Renal pelvis (tissue), 4 donors: Measurements from ENCODE around the gene EDC3. TPM values are rescaled to one million over a fixed set of nuclear protein-coding genes. Genes with fewer than 3 reads are reported as not detected.
"Not testable (repeated sequence)": the region's sequence is repeated elsewhere in the genome, so short reads cannot be mapped to it uniquely, and the experiment has no call there.

Experiments used
- DNase-seq: peaks from one replicate; pipeline ENCODE4 v3.0.0-alpha.2; 2013
- polyA plus RNA-seq, 3 donors: library from polyadenylated mRNA; unstranded; fragments of 120-200 nt; gene quantifications; one replicate each; pipeline ENCODE4 v1.2.1, GENCODE V29; 2013; ENCODE audit not compliant: insufficient read length in 3 of 3

EDC3 gene
- polyA plus RNA-seq, 3 donors = 39.0 to 45.6 (median 39.2) TPM

GRCh38 chr15:74655424-74655823, 40.4 kb downstream of the EDC3 start:
- DNase-seq = no peak

GRCh38 chr15:74653426-74654102, 42.3 kb downstream of the EDC3 start:
- no peak for DNase-seq

GRCh38 chr15:74651242-74651741, 44.5 kb downstream of the EDC3 start:
- no peak for DNase-seq

- DNase-seq = no peak
Observed at GRCh38 chr15:74648051-74648842, 47.6 kb downstream of the EDC3 start.

- no peak for DNase-seq
Observed at GRCh38 chr15:74646480-74646879, 49.3 kb downstream of the EDC3 start.

GRCh38 chr15:74643665-74644204, 52.1 kb downstream of the EDC3 start:
- DNase-seq = no peak

GRCh38 chr15:74642734-74643664, 52.8 kb downstream of the EDC3 start:
- no peak for DNase-seq

- peak; percentile 27 for DNase-seq
Observed at GRCh38 chr15:74642348-74642733, 53.5 kb downstream of the EDC3 start.

- no peak for DNase-seq
Observed at GRCh38 chr15:74641151-74641550, 54.7 kb downstream of the EDC3 start.

- no peak for DNase-seq
Observed at GRCh38 chr15:74636984-74637383, 58.8 kb downstream of the EDC3 start.

GRCh38 chr15:74635228-74635627, 60.6 kb downstream of the EDC3 start:
- DNase-seq = peak; percentile 35

- DNase-seq = no peak
Observed at GRCh38 chr15:74633781-74634180, 62.0 kb downstream of the EDC3 start.

GRCh38 chr15:74632601-74633000, 63.2 kb downstream of the EDC3 start:
- DNase-seq = no peak

GRCh38 chr15:74631935-74632560, 63.8 kb downstream of the EDC3 start:
- peak; percentile 21 for DNase-seq

GRCh38 chr15:74631408-74631807, 64.4 kb downstream of the EDC3 start:
- DNase-seq = no peak

GRCh38 chr15:74631087-74631385, 64.8 kb downstream of the EDC3 start:
- DNase-seq = no peak

- no peak for DNase-seq
Observed at GRCh38 chr15:74630284-74631086, 65.3 kb downstream of the EDC3 start.

GRCh38 chr15:74629696-74630095, 66.1 kb downstream of the EDC3 start:
- DNase-seq = not testable (repeated sequence)

- DNase-seq = no peak
Observed at GRCh38 chr15:74628949-74629348, 66.9 kb downstream of the EDC3 start.

- DNase-seq = no peak
Observed at GRCh38 chr15:74628199-74628598, 67.6 kb downstream of the EDC3 start.

GRCh38 chr15:74627766-74628165, 68.1 kb downstream of the EDC3 start:
- DNase-seq = no peak
